Natural killer cell (primary cell): ENCODE data around the gene PSME2. TPM values are rescaled to one million over a fixed set of nuclear protein-coding genes. Genes with fewer than 3 reads are reported as not detected.
"Not testable (repeated sequence)": the region's sequence is repeated elsewhere in the genome, so short reads cannot be mapped to it uniquely, and the experiment has no call there.

Source experiments
- ATAC-seq, 3 donors: fragments of 150-1000 bp in 2 of 3; fragments of 200-7000 bp in 1 of 3; cut with Tn5 transposase; 1 replicate in 1 of 3; 2 replicates in 2 of 3; pipeline ENCODE4 v1.10.0; 2021; ENCODE audit warnings: mild to moderate bottlenecking in 2 of 3, moderate library complexity in 2 of 3
- DNase-seq, 2 donors: peaks; one replicate each; pipeline versions ENCODE4 v3.0.0 to v3.0.0-alpha.2; 2013 to 2021; ENCODE audit warnings: mixed read lengths in 1 of 2
- H3K27ac ChIP-seq: one replicate; pipeline ENCODE4 v1.5.1; 2013; ENCODE audit warnings: mild to moderate bottlenecking, low read length
- H3K27me3 ChIP-seq: one replicate; pipeline ENCODE4 v1.6.1; 2013; ENCODE audit warnings: low read length; ENCODE audit not compliant: control insufficient read depth, insufficient read depth
- H3K36me3 ChIP-seq: one replicate; pipeline ENCODE4 v1.6.1; 2013; ENCODE audit warnings: low read length; ENCODE audit not compliant: control insufficient read depth, insufficient read depth
- H3K4me1 ChIP-seq: one replicate; pipeline ENCODE4 v1.6.1; 2013; ENCODE audit warnings: low read length; ENCODE audit not compliant: control insufficient read depth, insufficient read depth
- H3K4me3 ChIP-seq: one replicate; pipeline ENCODE4 v1.5.1; 2013; ENCODE audit warnings: low read length
- H3K9me3 ChIP-seq: one replicate; pipeline ENCODE4 v1.6.1; 2013; ENCODE audit warnings: low read length; ENCODE audit not compliant: control insufficient read depth, insufficient read depth
- H3K27ac Mint-ChIP-seq, 2 donors: one replicate each; pipeline ENCODE4 v1.8.0; 2022; ENCODE audit warnings: mild to moderate bottlenecking in 2 of 2, mixed read lengths in 2 of 2, moderate library complexity in 1 of 2
- H3K27me3 Mint-ChIP-seq, 2 donors: one replicate each; pipeline ENCODE4 v1.8.0; 2022; ENCODE audit warnings: low read depth in 2 of 2, mixed read lengths in 2 of 2
- H3K36me3 Mint-ChIP-seq: one replicate; pipeline ENCODE4 v1.8.0; 2022; ENCODE audit warnings: mixed read lengths
- H3K4me1 Mint-ChIP-seq, 2 donors: one replicate each; pipeline ENCODE4 v1.8.0; 2022; ENCODE audit warnings: mixed read lengths in 2 of 2
- H3K4me3 Mint-ChIP-seq: one replicate; pipeline ENCODE4 v1.8.0; 2022; ENCODE audit warnings: mild to moderate bottlenecking, moderate library complexity, mixed read lengths
- H3K9me3 Mint-ChIP-seq, 2 donors: one replicate each; pipeline ENCODE4 v1.8.0; 2022; ENCODE audit warnings: mixed read lengths in 2 of 2
- CTCF ChIP-seq: fragments of 200-600 bp; IDR thresholded peaks from one replicate; pipeline ENCODE4 v1.8.0; 2022; ENCODE audit warnings: antibody characterized with exemption
- whole genome bisulfite sequencing: methylation state at CpG from one replicate; pipeline ENCODE4 v1.1.7; 2013; ENCODE audit warnings: missing lambda C conversion rate; ENCODE audit not compliant: insufficient coverage; 5-methylcytosine and 5-hydroxymethylcytosine counted together
- intact Hi-C: fragments of 100-400 bp; cut with micrococcal nuclease; formaldehyde crosslinking; loops from one replicate; pipeline ENCODE4 v1.14.2; 2022
- total RNA-seq, 4 donors: library from RNA; stranded (reverse); fragments of 120-200 nt in 1 of 4; gene quantifications; one replicate each; pipeline versions ENCODE4 v1.2.3 to v1.2.4, GENCODE V29; 2013 to 2022

Gene PSME2
- total RNA-seq, 3 donors from 2014 or later (not counting 1 experiment from before 2014, with no cell fraction given): 193 to 237 (median 234) TPM

DNA sequence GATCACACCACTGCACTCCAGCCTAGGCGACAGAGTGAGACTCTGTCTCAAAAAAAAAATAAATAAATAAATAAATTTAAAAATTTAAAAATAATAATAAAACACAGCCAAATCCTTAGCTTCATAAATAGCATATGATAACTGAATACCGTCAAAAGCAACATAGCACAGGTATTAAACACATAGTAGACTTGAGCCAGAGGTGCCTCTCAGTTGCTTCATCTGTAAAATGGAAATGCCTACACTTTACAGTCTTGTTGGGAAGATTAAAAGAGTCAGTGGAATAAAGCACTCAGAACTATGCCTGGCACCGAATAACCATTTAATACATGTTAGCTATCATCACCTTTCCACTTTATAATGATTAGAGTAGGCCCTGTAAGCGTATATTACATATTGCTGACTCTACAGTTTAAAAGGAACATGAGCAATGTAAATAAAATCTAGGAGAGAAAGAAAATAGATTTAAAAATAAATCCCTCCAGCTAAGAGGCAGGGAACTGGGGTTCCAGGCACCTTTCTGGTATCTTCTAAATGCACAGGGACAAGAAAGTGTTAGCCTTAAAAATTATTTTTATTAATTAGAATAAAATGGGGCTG is 39.6 kb downstream of the PSME2 start:
- no CpG with 5 or more reads among the region's 4 CpGs for WGBS
- H3K4me3 Mint-ChIP-seq: no peak overlapping the region
- H3K4me1 Mint-ChIP-seq: peaks cover 8% of the 10 kb centered on the region in 2 donors
- H3K9me3 ChIP-seq: no peaks in the 10 kb centered on the region
- H3K4me1 ChIP-seq: peaks cover 6% of the 10 kb centered on the region
- no peak for DNase-seq
- intact Hi-C loops: no loop called here
- peaks cover 10% of the 10 kb centered on the region for H3K36me3 Mint-ChIP-seq
- H3K4me3 ChIP-seq: no peak overlapping the region
- no peak for TF ChIP-seq CTCF
- no peaks in the 10 kb centered on the region for H3K27me3 ChIP-seq
- ATAC-seq: no peak
- no peak overlapping the region for H3K27ac ChIP-seq
- H3K27me3 Mint-ChIP-seq: no peaks in the 10 kb centered on the region
- peaks cover 7% of the 10 kb centered on the region for H3K36me3 ChIP-seq
- H3K9me3 Mint-ChIP-seq: no peaks in the 10 kb centered on the region
- no peak overlapping the region for H3K27ac Mint-ChIP-seq

DNA sequence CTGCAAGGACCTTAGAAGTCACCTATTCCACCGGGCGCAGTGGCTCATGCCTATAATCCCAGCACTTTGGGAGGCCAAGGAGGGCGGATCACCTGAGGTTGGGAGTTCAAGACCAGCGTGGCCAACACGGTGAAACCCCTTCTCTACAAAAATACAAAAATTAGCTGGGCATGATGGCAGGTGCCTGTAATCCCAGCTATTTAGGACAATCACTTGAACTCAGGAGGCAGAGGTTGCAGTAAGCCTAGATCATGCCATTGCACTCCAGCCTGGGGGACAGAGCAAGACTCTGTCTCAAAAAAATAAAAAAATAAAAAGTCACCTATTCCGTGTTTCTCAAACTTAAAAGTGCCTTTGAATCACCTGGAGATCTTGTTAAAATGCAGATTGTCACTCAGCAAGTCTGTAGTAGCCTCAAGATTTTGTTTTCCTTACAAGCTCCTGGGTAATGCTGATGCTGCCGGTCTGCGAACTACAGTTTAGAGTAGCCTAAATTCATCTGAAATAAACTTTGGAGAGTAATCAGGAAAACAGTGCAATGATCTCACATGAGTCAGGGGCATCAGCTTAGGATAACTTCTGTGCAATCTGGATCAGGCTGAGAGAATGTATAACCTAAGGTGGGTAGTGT is 40.7 kb downstream of the PSME2 start:
- H3K27ac Mint-ChIP-seq, H3K27ac ChIP-seq, H3K36me3 Mint-ChIP-seq, H3K27me3 Mint-ChIP-seq, intact Hi-C loops, H3K4me3 Mint-ChIP-seq, H3K36me3 ChIP-seq, H3K4me3 ChIP-seq, H3K4me1 Mint-ChIP-seq, H3K4me1 ChIP-seq, H3K9me3 Mint-ChIP-seq, ATAC-seq, DNase-seq, H3K27me3 ChIP-seq, H3K9me3 ChIP-seq: not testable (repeated sequence)
- WGBS: 94% methylated on average over 8 of the region's 8 CpGs

- Mint-ChIP-seq H3K4me1 (peaks cover 1 to 2% of the 10 kb centered on the region in 2 donors), H3K27ac (no peak overlapping the region), H3K36me3 (peaks cover 10% of the 10 kb centered on the region), H3K4me3 (no peak overlapping the region), H3K9me3 (no peaks in the 10 kb centered on the region), H3K27me3 (no peaks in the 10 kb centered on the region)
- no peak overlapping the region for H3K4me3 ChIP-seq
- no peaks in the 10 kb centered on the region for H3K9me3 ChIP-seq
- DNase-seq (no peak), ATAC-seq (no peak)
- H3K36me3 ChIP-seq: peaks cover 14% of the 10 kb centered on the region
- no peak for TF ChIP-seq CTCF
- WGBS: 95% methylated on average over 13 of the region's 13 CpGs
- H3K4me1 ChIP-seq: peaks cover 2% of the 10 kb centered on the region
- intact Hi-C loops: no loop called here
- no peaks in the 10 kb centered on the region for H3K27me3 ChIP-seq
- no peak overlapping the region for H3K27ac ChIP-seq
These were observed 43.0 kb downstream of the PSME2 start for GRCh38 chr14:24103451-24103850.

DNA sequence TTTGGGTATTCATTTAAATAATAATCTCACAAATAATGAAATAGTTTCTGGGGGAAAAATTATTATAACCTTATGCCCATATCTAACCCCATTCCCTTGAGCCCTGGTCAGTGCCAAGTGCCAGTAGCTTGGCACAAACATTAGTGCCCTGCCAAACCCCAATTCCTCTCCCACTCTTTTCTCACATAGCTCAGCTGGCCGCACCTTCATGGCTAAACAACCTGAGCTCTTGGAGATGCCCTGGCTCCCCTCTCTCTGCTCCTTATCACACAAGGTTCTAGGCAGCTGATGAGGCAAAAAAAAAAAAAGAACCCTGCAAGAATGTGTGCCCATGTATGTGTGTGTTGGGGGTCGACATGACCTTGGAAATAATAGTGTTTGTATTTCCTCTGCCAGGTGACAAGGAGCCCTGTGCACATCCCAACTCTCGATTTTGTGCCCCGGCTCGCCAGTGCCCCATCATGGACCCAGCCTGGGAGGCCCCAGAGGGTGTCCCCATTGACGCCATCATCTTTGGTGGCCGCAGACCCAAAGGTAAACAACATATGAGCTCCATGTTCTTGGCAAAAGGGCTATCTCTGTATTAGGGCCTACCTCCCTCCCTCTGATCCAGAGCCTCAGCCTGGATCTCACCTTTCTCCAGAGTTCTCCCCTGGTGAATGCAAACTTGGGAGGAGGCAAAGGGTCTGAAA is 43.9 kb downstream of the PSME2 start:
- intact Hi-C loops: no loop called here
- Mint-ChIP-seq H3K36me3 (peaks cover 10% of the 10 kb centered on the region), H3K9me3 (no peaks in the 10 kb centered on the region), H3K4me3 (no peak overlapping the region), H3K27ac (no peak overlapping the region), H3K27me3 (no peaks in the 10 kb centered on the region), H3K4me1 (no peaks in the 10 kb centered on the region)
- Histone ChIP-seq H3K9me3 (no peaks in the 10 kb centered on the region), H3K27me3 (no peaks in the 10 kb centered on the region), H3K27ac (no peak overlapping the region), H3K4me1 (no peaks in the 10 kb centered on the region), H3K36me3 (peaks cover 17% of the 10 kb centered on the region), H3K4me3 (no peak overlapping the region)
- no peak for TF ChIP-seq CTCF
- ATAC-seq (no peak), DNase-seq (no peak)
- 97% methylated on average over 7 of the region's 7 CpGs for WGBS
